HG02981 (cell line): ENCODE data around the gene HYAL4.
"Not testable (repeated sequence)": the region's sequence is repeated elsewhere in the genome, so short reads cannot be mapped to it uniquely, and the experiment has no call there.

Source experiments
- ATAC-seq: cut with Tn5 transposase; IDR thresholded peaks from one replicate; pipeline ENCODE4 v1.9.1; 2021; ENCODE audit warnings: mild to moderate bottlenecking, moderate library complexity; ENCODE audit not compliant: unreplicated experiment

HYAL4 gene

DNA sequence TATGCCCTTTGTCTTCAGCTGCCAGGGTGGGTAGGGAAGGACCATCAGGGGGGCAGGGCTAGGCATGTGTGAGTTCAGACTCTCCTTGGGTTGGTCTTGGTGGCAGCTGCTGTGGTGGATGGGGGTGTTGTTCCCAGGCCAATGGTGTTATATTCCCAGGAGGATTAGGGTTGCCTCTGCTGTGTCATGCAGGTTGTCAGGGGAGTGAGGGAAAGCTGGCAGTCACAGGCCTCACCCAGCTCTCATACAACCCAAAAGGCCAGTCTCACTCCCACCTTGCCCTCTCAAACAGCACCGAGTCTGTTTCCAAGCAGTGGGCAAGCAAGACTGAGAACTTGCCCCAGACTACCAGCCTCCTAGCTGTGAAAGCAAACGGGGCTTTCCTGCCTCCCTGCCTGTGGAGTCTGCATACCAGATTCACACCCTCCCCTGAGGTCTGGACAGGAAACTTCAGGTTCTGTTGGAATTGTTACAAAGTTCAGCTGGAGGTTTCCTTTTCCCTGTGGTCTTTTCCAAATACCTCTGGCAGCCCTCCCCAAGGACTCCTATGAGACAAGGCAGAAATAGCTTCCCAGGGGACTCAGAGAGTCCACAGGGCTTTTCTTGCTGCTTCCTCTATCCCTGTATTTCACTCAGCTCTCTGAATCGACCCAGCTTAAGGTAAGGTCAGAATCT lies 1.4 kb downstream of the HYAL4 start:
- no peak for ATAC-seq

DNA sequence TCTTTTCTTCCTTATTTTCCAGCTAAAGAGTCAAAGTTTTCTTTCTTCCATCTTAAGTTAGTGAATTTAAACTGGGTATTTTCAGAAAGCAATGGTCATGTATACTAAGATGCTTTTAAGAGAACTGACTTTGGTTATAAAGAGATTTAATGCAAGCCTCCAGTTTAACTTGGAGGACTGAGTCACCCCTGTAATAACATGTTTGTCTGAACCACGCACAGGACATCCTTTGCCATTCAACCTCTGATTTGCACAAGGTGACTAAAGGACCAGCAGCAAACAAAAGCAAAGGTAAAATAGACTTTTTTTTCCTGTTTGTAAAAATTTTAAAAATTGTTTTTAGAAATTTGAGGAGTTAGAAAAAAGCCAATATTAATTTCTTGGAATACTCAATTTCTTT lies 2.9 kb downstream of the HYAL4 start:
- no peak for ATAC-seq

DNA sequence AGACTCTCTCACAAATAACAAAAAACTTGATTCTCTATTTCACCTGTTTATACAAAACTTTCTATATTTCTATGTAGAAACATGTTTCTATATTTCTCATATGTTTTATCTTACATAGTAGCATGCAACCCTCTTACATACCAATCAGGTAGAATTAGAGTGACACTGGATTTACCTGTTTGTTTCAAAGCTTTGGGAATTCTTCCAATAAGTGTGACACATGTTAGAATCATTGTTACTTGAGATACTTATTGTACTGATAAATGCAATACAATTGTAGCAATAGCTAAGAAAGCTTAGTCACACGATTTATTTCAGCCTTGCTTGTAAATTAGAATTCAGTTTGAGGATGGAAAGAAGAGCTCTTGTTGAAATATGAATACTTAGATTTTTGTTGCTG lies 4.9 kb downstream of the HYAL4 start:
- no peak for ATAC-seq

DNA sequence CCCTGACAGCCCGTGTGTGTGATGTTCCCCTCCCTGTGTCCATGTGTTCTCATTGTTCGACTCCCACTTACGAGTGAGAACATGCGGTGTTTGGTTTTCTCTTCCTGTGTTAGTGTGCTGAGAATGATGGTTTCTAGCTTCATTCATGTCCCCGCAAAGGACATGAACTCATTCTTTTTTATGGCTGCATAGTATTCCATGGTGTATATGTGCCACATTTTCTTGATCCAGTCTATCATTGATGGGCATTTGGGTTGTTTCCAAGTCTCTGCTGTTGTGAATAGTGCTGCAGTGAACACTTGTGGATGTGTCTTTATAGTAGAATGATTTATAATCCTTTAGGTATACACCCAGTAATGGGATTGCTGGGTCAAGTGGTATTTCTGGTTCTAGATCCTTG lies 6.4 kb downstream of the HYAL4 start:
- not testable (repeated sequence) for ATAC-seq

DNA sequence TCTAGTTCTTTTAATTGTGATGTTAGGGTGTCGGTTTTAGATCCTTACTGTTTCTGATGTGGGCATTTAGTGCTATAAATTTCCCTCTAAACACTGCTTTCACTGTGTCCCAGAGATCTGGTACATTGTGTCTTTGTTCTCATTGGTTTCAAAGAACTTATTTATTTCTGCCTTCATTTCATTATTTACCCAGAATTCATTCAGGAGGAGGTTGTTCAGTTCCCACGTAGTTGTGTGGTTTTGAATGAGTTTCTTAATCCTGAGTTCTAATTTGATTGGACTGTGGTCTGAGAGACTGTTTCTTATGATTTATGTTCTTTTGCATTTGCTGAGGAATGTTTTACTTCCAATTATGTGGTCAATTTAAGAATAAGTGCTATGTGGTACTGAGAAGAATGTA lies 9.3 kb downstream of the HYAL4 start:
- ATAC-seq, result not testable (repeated sequence)

DNA sequence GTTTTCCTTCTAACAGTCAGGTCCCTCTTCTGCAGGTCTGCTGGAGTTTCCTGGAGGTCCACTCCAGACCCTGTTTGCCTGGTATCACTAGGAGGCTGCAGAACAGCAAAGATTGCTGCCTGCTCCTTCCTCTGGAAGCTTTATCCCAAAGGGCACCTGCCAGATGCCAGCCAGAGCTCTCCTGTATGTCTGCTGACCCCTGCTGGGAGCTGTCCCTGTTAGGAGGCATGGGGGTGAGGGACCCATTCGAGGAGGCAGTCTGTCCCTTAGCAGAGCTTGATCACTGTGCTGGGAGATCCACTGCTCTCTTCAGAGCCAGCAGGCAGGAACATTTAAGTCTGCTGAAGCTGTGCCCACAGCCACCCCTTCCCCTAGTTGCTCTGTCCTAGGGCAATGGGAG lies 11.5 kb downstream of the HYAL4 start:
- not testable (repeated sequence) for ATAC-seq

DNA sequence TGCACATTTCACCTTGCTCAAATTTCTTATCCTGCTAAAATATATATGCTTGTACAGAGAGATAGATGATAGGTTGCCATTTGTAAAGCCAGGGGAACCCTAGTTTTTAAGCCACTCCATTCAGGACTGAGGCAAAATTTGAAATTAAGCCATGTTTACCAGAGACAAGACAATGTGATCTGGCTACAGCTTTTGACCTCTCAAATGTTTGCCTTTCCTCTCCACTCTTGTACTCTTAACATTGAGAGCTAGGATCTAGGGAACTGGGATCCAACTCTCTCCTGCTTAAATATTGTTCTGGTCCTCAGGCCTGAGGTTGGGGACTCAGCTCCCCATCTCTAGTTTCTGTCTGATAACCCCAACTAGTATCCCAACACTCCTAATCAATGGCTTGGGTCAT lies 15.9 kb downstream of the HYAL4 start:
- no peak for ATAC-seq

DNA sequence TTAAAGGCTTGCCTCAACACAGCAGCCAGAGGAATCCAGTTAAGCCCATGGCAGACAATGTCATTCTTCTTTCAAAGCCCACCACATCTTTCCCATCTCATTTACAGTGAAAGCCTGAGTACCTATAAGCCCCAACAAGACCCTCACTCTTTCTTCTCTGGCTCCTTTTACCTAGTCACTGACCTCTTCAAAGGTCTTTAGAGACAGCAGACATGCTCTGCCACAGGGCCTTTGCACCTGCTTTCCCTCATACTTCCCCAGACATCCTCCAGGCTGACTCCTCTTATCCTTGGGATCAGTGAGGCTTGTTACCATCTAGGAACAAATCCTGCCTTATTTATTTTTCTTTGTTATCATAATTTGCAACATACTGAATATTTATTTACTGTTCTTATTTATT lies 17.8 kb downstream of the HYAL4 start:
- ATAC-seq, result no peak

DNA sequence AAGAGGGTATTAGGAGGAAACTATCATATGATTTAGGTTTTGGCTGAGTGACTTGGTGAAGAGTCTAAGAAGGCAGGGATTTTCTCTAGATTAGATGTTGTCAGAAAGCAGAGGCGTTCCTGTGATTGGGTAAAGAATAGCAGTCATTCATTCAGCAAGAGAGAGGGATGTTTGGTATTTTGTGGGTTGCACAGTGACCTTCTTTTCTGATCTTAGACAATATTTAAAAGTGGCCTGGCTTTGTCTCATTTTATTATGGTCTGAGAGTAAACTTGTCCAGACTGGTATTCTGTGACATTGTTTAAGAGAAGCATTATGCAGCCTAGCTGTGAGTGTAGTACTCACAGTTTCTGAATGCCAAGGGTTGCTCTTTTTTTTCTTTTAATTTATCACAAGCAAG lies 18.5 kb downstream of the HYAL4 start:
- no peak for ATAC-seq

DNA sequence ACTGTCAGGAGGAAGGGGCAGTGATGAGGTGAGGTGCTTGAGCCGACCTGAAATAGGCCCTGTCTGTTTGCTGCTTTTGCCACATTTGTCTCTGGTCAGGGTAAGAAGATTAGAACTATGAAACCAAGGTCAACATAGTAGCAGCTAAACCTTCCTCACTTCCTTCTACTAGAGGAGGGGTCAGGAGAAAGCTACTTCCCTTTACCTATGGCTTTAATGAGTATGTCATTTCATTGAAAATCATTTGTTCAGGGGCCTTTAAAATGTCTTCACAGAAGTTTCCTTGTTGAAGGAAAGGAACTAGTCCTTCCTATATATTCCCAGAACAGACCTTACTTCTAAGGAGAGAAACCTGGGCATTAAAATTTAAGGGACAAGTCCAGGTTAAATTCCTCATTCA lies 19.0 kb downstream of the HYAL4 start:
- ATAC-seq, result no peak

DNA sequence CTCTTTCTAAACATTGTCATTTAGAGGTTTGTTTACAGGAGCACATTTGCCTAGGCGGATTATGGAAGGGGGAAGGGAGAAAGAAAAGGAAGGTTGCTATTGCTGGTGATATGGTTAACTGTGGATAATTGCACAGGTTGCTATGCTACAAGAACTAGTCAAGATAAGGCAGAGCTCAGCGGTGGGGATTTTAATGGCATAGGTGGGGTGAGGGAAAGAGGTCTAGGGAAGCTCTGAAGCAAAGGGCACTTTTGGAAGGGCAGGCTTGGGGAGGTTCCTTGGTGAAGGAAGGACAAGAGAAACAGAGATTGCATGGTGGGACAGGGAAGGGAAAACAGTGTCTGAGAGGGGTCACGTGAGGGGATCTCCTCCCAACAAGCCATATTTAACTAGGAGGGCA lies 19.5 kb downstream of the HYAL4 start:
- ATAC-seq, result no peak

DNA sequence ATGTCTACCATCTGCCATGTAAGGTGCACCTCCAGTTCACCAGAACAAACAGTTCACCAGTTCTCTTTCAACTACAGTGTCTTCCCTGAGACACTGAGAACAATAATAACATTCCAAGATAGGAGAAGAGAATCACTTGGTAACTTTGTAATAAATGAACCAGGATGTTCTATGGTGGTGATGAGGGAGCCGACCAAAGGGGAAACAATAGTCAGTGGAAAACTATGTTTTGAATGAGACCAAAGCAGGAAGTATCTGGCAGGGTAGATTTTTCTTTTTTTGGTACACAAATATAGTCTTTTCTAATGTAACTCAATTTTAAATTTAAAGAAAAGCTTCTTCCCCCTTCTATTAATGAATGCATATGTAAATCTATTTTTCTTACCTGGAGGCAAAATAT lies 20.0 kb downstream of the HYAL4 start:
- ATAC-seq, result no peak

DNA sequence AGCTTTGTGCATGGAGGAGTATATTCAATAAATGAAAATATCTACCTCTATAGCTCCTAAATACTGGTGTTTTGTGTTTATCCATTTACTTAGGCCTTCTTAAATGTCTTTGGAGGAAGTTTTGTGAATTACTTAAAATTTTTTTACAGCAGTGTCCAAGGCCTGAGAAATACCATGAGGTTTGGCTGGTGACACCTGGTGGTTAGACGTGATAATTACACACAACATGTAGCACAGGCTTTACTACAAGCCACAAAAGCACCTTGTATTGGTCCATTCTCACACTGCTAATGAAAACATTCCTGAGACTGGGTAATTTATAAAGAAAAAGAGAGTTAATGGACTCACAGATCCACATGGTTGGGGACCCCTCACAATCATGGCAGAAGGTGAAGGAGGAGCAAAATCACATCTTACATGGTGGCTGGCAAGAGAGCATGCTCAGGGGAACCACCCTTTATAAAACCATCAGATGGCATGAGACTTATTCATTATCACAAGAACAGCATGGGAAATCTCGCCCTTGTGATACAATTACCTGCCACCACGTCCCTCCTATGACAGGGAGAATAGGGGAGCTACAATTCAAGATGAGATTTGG lies 20.6 kb downstream of the HYAL4 start:
- ATAC-seq, result peak; percentile 89

DNA sequence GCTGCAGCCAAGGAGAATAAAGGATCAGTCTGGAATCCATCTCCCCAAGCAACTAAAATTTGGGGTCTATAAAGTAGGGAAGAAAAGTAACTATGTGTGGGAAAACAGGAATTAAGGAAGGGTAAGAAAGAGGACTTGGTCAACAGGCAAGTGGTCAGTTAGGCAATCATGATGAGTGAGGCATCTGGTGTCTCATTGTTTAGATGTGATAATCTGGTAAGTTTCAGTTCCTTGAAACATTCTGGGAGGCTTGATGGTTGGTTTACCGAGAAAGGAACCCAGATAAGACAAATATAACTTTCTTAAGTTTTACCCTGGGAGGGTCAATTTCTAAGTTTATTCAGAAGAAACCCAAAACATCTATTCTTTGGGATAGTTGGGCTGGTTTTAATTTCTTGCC lies 22.3 kb downstream of the HYAL4 start:
- no peak for ATAC-seq

DNA sequence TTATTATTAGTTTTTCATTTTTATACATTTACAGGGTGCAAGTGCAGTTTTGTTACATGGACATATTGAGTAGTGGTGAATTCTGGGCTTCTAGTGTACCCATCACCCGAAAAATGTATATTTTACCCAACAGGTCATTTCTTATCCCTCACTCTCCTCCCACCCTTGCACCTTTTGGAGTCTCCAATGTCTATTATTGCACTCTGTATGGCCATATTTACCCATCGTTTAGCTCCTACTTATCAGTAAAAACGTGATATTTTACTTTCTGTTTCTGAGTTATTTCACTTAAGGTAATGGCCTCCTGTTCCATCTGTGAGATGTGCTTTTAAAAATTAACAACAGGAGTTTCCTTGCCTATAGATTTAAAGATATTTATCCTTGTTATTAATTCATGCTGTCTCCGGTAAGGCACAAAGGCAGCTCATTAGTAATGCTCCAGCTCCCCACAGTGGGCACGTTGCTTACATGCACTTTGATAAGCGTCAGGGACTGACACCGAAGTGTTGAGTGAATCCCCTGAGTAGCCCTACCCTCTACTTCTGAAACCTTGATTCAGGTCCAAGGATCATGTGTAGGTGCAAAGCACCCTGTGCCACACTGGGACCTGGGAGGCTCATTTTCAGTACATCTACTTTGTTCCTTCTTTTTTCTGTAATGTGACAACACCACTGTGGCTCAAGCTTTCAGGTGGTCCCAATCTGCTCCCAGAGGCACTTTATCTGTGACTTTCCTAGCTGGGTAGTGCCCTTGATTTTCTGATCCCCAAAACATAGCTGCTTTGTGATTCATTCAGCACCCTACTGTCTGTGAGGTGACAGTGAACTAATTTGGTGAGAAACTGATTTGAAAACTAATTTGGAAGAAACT lies 27.3 kb downstream of the HYAL4 start:
- peak; percentile 81 for ATAC-seq

DNA sequence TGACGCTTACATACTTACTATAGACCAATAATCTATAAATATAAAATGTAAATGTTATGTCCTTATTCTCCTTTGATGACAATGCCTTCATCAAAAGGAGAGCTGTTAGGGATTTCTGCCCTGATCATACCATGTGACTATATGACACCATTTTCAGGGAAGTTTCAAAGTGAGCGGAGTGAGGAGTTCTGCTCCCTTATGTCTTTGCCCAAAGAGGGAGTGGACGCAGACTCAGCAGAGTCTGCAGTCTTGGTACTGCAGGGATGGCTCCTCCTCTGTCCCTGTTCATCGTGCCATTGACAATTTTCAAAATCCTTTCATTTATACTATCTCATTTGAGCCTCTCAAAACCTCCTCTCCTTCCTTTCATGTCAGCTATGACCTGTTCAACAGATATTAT lies 27.9 kb downstream of the HYAL4 start:
- ATAC-seq, result no peak

DNA sequence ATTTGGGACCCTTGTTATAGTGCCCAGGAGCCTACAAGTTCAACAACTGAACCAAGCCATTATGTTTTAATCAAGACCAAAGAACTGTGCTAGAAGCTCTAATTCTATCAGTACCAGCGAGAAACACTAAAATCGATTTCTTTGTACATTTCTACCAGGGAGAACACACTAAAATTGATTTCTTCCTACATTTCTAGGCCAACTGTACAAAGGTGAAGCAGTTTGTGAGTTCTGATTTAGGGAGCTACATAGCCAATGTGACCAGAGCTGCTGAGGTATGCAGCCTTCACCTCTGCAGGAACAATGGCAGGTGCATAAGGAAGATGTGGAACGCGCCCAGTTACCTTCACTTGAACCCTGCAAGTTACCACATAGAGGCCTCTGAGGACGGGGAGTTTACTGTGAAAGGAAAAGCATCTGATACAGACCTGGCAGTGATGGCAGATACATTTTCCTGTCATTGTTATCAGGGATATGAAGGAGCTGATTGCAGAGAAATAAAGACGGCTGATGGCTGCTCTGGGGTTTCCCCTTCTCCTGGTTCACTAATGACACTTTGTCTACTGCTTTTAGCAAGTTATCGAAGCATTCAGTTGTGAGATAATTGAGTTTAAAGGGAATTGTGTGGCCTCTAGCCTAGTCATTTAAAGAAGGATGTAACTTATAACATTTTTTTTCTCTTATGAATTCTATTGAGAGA lies 31.7 kb downstream of the HYAL4 start:
- no peak for ATAC-seq

DNA sequence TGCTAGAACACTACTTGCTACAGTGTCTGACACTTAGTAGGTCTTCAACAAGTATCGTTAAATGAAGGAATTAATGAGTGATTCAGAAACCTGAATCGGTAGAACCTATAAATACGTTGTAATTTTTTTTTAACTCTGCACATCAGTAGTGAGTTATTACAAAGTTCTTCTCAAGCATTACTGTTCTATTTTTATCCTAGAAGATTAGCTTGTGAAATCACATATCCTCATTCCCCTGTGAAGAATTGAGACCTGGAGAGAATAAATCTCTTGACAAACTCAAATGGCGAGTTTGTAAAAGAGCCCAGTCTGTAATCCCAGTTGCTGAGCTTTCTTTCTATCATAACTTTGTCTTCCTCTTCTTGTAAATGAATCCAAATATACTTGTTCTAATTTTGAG lies 34.7 kb downstream of the HYAL4 start:
- ATAC-seq, result no peak

DNA sequence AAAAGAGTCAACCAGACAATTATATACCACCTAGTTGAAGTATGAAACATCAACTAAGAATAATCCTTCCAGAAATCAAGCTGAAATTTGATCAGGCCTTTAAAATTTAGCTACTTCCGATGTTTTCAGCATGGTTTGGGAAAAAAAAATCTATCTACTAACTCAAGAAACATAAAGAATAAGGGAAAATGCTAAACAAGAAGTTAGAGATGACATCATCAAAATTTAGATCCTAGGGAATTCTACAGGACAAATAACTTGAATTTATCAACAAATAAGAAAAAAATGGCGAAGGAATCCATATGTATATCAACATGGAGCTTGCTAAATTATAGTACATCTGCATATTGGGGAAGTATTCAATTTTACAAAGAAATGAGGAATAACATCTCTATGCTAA lies 36.3 kb downstream of the HYAL4 start:
- ATAC-seq, result no peak

DNA sequence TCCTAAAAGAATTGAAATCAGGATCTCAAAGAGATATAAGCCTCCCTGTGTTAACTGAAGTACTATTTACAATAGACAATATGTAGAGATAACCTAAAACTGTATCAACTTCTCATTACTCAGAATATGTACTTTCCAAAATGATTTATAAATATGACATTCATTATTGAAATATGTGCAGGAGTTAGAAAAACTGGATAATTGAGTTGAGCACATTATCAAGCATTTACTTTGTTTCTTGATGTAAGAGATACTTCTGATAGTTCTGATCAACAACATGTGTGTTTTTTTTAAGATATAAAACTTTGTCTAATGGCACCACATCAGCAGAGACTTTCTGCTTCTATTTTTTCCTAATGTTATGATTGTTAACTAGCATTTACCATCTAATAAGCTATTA lies 38.2 kb downstream of the HYAL4 start:
- no peak for ATAC-seq

DNA sequence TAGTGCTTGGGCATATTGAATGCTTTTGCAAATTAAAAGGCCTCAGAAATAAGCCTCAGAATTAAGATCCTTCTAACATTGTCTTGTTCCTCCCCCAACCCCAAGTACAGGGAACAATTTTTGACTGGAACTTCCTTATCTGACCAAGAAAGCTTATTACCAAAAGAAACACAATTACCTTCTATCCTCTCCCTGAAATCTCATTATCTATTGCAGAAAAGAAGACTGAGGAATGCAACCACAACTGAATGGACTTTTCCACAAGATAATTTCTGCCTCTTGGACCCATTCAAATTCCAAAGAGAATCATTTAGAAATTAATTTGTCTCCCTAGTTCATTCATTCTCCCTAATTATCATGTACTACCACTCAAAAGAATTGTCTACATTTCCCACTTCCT lies 43.2 kb downstream of the HYAL4 start:
- no peak for ATAC-seq

DNA sequence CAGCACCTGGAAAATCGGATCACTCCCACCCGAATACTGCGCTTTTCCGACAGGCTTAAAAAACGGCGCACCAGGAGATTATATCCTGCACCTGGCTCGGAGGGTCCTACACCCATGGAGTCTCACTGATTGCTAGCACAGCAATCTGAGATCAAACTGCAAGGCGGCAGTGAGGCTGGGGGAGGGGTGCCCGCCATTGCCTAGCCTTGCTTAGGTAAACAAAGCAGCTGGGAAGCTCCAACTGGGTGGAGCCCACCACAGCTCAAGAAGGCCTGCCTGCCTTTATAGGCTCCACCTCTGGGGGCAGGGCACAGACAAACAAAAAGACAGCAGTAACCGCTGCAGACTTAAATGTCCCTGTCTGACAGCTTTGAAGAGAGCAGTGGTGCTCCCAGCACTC lies 49.8 kb downstream of the HYAL4 start:
- ATAC-seq, result not testable (repeated sequence)
